Mammary epithelial cell (primary cell): ENCODE measurements around the gene SGIP1.

ENCODE experiments used
- CTCF ChIP-seq, 2 donors: IDR thresholded peaks in 1 of 2; conservative IDR thresholded peaks in 1 of 2; 2 replicates each; pipeline ENCODE4 v1.5.1; 2011 to 2012; ENCODE audit warnings: inconsistent platforms in 2 of 2, low read length in 2 of 2, mild to moderate bottlenecking in 2 of 2, control low read depth in 1 of 2, low read depth in 1 of 2; ENCODE audit not compliant: insufficient read depth in 1 of 2; ENCODE audit errors: extremely low read depth in 1 of 2
- EZH2 ChIP-seq: IDR thresholded peaks from 2 replicates; pipeline ENCODE4 v1.6.1; 2012; ENCODE audit warnings: low read length, inconsistent platforms, borderline replicate concordance

DNA sequence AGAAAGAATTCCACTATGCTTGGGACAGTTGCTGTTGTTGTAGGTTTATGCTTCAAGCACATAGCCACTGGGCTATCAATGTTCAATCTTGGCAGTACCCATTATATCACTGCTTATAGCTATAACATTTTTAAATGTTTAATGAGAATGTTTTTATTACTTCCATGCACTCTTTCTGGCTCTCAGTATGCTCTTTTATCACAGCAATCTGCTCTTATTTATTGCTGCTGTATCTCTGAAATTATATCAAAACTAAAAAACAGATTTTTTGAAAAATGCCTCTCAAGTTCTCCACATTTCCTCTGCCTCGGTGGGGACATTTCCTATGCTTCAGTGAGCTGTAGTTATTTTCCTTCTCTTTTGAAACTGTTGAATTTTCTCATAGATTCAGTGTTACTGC, 5.4 kb upstream of the SGIP1 start:
- no peak for TF ChIP-seq CTCF (conservative IDR thresholded peaks at IDR 0.05 in 1 of 2, IDR thresholded peaks at IDR 0.05 in 1 of 2; ENCODE audit: extremely low read depth in 1 of 2, insufficient read depth in 1 of 2, low read depth in 1 of 2, low read length in 2 of 2)
- TF ChIP-seq EZH2 = no peak
